NCI-H187 (cell line): ENCODE data around the gene DALRD3.

ENCODE experiments used
- DNase-seq, 2 experiments: peaks; one replicate each; lab custom pipeline; 2025; lab: John Stamatoyannopoulos, UW

Gene DALRD3

DNA sequence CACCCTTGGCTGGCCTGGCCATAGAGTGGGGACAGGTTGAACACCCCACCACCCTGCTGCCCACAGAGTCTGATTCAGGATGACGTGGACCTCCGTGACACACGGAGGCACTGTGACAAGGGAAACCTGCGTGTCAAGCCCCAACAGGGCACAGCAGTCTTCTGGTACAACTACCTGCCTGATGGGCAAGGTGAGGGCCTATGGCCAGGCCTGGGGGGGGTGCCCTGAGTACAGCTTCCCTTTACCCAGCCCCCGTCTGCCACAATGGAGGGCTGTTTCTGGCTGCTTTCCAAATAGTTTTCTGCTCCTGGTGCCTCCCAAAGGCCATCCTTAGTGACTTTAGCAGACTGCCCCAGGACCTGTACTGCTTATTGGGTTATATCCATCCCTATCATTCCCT, 12.4 kb downstream of the DALRD3 start:
- DNase-seq, result no peak

GRCh38 chr3:49005303-49005680, 13.1 kb downstream of the DALRD3 start:
- no peak for DNase-seq

DNA sequence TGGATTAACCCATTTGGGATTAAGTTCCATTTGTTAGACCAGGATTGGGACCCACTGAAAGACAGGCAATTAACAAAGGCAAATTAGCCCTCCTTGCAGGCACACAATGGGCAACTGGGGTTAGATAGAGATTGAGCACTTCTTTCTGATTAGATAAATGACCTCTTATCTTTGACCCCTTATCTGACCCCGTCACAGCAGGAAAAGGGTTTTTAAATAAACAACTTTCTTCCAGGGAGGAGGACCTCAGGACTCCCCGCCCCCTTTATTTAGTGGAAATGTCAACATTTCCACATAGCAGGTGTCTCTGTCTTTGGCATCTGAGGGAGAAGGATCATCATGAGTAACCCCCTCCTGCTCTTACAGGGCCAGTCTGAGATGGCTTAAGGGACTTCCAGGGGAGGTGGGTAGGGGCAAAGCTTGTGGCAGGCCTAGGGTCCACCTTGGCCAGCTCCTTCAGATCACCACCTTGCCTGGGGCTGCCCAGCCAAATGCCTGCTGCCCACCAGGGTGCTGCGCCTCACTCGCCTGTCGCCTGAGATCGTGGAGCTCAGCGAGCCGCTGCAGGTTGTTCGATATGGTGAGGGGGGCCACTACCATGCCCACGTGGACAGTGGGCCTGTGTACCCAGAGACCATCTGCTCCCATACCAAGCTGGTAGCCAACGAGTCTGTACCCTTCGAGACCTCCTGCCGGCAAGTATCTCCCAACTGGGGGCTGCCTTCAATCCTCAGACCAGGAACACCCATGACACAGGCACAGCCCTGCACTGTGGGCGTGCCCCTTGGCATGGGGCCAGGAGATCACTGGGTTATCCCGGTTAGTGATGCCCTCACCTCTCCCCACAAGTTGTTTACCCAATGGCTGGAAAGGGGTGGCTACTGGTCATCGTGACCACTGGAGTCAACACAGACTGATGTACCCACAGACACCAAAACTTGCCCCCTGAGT, 13.8 kb downstream of the DALRD3 start:
- DNase-seq, result no peak

GRCh38 chr3:49001155-49001554, 17.2 kb downstream of the DALRD3 start:
- DNase-seq, result no peak

DNA sequence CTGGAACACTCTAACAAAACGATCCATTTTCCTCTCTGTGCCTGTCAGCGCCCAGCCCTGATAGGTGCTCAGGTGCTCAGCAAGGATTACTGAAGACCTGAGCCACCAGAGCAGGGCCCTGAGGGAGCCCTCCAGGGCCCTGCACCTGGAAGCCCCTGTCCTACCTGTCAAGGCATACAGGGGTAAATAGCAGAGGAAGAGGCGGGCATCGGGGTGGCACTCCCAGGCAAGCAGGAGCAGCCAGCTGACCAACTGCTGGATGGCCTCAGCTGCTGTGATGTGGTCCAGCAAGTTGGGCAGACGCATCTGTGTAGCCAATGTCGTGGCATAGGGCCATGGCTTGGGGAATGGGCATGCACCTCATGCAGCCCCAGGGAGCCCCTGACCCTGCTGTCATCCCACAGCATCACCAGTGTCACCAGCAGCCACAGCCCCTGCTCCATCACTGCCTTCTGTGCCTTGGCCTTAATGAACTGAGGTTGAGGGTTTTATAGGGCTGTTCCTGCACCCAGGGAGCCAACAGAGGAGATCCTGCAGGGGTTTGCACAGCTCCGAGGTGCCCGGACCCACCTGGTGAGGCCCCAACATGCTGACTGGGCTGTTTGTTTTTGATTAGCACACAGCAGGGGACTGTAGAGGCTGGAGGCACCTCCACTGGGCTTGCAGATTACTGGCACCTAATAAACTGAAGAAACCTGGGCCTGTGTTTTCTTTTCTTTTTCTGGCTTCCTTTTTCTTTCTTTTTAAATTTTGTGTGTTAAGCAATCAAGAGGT, 19.1 kb downstream of the DALRD3 start:
- DNase-seq, result no peak

- DNase-seq, result peak; percentile 53 to 87
Measured at GRCh38 chr3:48997714-48998637, 20.4 kb downstream of the DALRD3 start.

GRCh38 chr3:48997102-48997635, 21.2 kb downstream of the DALRD3 start:
- no peak for DNase-seq

DNA sequence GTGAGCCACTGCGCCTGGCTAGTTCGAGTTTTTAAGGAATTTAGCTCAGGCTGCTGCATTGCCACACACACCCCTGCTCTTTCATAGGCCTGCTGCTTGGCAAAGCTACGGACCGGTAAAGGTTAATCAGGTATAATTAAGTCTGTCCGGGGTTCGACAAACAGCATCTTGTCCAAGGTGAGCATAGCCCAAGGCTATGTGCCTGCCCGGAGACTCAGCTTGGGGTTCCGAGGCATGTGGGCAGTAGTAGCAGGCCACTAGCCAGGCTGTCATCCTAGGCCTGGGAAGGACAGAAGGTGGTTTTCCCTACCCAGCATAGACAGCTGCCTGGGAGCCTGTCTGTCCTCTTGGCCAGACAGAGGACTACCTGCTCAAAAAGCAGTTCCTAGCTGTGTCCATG, 21.7 kb downstream of the DALRD3 start:
- DNase-seq, result no peak

- DNase-seq, result no peak
Measured at GRCh38 chr3:48993834-48994233, 24.5 kb downstream of the DALRD3 start.

GRCh38 chr3:48991851-48992545, 26.4 kb downstream of the DALRD3 start:
- DNase-seq, result no peak

DNA sequence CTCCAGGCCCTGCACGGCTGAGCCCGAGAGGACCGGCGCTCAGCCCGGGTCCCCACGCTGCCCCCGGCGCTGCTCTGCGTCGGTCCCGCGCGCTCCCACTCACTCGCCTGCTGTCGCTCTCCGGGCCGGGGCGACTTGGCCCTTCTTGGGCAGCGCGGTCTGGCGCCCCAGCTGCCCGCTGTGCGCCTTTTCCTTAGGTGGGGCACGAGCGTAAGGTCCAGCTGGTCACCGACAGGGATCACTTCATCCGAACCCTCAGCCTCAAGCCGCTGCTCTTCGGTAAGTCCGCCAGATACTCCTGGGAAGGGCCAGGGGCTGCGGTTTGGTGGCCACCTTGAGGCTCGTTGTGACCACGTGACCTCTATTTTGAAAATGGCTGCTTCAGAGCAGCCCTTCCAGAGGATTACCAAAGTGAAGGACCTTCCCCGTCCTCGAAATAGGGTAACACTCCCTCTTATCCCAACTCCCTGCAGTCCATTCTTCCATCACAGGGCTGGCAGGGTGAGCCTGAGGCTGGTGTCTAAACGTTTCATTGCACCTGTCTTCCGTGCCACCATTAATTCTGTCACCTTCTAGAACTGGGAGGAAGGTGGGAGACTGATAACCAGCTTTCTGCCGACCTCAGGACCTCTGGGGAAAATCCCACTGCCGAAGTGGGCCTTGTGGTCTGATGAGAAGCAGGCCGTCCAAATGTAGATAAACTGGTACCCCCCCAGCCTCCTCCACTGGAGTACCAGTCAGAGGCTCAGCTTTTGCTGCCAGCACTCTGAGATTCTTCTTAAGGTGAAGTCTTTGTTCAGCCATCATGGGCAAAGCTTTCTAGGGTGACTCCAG, 27.5 kb downstream of the DALRD3 start:
- DNase-seq, result no peak

GRCh38 chr3:48989796-48990635, 28.4 kb downstream of the DALRD3 start, which contains the start of gene P4HTM:
Gene P4HTM (plus strand): TSS chr3:48990241. CDS start chr3:48990257, 16 bp downstream.
- peak in 1 of 2 experiments; percentile 44 for DNase-seq

- DNase-seq, result no peak
Measured at GRCh38 chr3:48989126-48989795, 29.1 kb downstream of the DALRD3 start.

DNA sequence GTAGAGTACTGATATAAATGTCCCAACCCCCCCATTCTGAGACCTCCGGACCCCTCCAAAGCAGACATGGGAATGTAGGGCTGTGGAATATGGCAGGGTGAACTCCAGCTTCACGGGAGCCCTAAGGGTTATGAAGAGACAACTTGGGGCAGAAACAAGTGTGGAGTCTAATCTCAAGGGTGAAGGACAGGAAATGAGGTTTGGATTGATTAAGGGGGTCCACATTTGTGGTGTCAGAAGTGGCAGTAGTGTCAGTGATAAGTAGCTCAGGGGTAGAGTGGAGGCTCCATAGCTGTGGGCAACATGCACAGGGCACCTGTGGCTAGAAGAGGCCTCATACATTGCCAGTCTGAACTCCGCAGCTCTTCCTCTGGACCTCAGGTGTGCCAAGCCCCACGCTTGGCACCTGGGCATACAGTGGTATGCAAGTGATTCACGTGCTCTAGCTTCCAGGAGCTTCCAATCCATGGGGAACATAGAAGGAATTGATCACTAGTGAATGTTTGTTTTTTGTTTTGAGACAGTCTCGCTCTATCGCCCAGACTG, 32.5 kb downstream of the DALRD3 start:
- DNase-seq, result no peak

DNA sequence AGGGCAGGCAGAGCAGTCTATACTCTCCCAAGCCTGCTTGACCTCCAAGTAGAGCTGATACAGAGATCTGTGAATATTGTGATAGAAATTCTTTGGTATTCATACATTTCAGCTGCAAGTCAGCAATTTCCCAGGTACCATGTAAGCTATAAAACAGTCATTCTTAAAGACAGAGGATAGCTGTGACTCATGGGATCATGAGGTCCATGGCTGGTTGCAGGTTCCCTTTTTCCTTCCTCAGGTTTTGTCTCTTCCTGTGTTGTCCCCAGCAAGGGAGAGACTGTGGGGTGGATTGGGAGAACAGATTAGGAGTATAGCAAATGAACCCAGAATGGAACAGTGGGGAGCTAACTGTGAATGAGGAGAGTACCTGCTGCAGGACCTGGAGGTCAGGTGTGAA, 33.7 kb downstream of the DALRD3 start:
- DNase-seq, result no peak

- DNase-seq, result no peak
Measured at GRCh38 chr3:48983096-48983495, 35.3 kb downstream of the DALRD3 start.

DNA sequence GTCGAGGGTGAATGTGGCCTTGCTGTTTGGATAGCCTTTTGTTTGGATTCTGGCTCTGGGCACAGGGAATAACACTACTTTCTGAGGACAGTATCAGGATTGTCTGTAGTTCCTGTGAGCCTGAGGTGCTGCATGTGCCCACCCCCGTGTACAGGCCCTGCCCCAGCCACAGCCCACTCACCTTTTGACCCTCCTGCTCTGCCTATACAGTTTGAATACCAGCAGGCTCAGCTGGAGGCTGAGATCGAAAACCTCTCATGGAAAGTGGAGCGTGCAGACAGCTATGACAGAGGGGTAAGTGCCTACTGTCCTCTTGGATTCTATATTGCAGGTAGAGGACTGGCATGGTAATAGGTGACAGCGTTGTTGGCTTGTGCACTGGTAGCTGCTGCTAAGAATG, 35.7 kb downstream of the DALRD3 start:
- DNase-seq, result no peak

- no peak for DNase-seq
Measured at GRCh38 chr3:48982016-48982415, 36.4 kb downstream of the DALRD3 start.
